ENCODE data around the gene PDZRN3. TPM values are rescaled to one million over a fixed set of nuclear protein-coding genes. Genes with fewer than 3 reads are reported as not detected.

The PDZRN3 gene
- total and polyA plus RNA-seq, 2 of the 13 experiments (the other 11 are each of a cell fraction or from before 2014, with no cell fraction given), result not detected

DNA sequence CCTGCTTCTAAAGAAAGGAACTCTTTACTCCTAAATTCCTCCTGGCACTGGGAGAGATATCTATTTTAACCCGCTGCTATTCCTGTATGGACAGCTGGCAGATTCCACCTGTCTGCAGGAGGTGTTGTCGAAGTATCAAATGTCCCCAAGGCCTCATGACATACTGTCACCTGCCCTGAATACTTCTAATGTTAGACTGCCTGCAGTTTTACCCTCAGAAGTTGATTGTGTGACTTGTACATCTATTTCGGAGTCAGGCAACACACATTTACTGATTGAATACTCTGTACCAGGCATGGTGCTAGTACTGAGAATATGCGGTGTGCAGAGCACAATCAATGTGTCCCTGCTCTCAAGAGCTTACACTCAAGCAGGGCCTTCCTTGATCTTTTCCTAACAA lies 38.6 kb downstream of the PDZRN3 start (continued):
- TF ChIP-seq, protein P1, sequence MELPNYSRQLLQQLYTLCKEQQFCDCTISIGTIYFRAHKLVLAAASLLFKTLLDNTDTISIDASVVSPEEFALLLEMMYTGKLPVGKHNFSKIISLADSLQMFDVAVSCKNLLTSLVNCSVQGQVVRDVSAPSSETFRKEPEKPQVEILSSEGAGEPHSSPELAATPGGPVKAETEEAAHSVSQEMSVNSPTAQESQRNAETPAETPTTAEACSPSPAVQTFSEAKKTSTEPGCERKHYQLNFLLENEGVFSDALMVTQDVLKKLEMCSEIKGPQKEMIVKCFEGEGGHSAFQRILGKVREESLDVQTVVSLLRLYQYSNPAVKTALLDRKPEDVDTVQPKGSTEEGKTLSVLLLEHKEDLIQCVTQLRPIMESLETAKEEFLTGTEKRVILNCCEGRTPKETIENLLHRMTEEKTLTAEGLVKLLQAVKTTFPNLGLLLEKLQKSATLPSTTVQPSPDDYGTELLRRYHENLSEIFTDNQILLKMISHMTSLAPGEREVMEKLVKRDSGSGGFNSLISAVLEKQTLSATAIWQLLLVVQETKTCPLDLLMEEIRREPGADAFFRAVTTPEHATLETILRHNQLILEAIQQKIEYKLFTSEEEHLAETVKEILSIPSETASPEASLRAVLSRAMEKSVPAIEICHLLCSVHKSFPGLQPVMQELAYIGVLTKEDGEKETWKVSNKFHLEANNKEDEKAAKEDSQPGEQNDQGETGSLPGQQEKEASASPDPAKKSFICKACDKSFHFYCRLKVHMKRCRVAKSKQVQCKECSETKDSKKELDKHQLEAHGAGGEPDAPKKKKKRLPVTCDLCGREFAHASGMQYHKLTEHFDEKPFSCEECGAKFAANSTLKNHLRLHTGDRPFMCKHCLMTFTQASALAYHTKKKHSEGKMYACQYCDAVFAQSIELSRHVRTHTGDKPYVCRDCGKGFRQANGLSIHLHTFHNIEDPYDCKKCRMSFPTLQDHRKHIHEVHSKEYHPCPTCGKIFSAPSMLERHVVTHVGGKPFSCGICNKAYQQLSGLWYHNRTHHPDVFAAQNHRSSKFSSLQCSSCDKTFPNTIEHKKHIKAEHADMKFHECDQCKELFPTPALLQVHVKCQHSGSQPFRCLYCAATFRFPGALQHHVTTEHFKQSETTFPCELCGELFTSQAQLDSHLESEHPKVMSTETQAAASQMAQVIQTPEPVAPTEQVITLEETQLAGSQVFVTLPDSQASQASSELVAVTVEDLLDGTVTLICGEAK (IDR thresholded peaks at IDR 0.05), result no peak
- TF ChIP-seq, protein P1 (CRISPR knock-in tag; IDR thresholded peaks at IDR 0.05), result no peak
- TF ChIP-seq ZNF557 (CRISPR knock-in tag; IDR thresholded peaks at IDR 0.05) (no peak), ZNF546 (CRISPR knock-in tag; conservative IDR thresholded peaks at IDR 0.05) (no peak), SMAD9 (CRISPR knock-in tag; IDR thresholded peaks at IDR 0.05) (no peak), CENPT (CRISPR knock-in tag; IDR thresholded peaks at IDR 0.05; ENCODE audit: low read depth) (no peak), ZFP90 (CRISPR knock-in tag; IDR thresholded peaks at IDR 0.05; ENCODE audit: borderline replicate concordance) (no peak), ZNF713 (CRISPR knock-in tag; IDR thresholded peaks at IDR 0.05) (no peak), IRF2 (CRISPR knock-in tag; IDR thresholded peaks at IDR 0.05) (no peak), ZNF839 (CRISPR knock-in tag; IDR thresholded peaks at IDR 0.05; ENCODE audit: borderline replicate concordance) (no peak), MTF1 (CRISPR knock-in tag; IDR thresholded peaks at IDR 0.05) (no peak), ZNF672 (CRISPR knock-in tag; IDR thresholded peaks at IDR 0.05) (no peak)
- TF ChIP-seq, protein P2, sequence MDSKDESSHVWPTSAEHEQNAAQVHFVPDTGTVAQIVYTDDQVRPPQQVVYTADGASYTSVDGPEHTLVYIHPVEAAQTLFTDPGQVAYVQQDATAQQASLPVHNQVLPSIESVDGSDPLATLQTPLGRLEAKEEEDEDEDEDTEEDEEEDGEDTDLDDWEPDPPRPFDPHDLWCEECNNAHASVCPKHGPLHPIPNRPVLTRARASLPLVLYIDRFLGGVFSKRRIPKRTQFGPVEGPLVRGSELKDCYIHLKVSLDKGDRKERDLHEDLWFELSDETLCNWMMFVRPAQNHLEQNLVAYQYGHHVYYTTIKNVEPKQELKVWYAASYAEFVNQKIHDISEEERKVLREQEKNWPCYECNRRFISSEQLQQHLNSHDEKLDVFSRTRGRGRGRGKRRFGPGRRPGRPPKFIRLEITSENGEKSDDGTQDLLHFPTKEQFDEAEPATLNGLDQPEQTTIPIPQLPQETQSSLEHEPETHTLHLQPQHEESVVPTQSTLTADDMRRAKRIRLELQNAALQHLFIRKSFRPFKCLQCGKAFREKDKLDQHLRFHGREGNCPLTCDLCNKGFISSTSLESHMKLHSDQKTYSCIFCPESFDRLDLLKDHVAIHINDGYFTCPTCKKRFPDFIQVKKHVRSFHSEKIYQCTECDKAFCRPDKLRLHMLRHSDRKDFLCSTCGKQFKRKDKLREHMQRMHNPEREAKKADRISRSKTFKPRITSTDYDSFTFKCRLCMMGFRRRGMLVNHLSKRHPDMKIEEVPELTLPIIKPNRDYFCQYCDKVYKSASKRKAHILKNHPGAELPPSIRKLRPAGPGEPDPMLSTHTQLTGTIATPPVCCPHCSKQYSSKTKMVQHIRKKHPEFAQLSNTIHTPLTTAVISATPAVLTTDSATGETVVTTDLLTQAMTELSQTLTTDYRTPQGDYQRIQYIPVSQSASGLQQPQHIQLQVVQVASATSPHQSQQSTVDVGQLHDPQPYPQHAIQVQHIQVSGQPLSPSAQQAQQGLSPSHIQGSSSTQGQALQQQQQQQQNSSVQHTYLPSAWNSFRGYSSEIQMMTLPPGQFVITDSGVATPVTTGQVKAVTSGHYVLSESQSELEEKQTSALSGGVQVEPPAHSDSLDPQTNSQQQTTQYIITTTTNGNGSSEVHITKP (CRISPR knock-in tag; IDR thresholded peaks at IDR 0.05; ENCODE audit: low read depth), result no peak
- TF ChIP-seq, protein P3, sequence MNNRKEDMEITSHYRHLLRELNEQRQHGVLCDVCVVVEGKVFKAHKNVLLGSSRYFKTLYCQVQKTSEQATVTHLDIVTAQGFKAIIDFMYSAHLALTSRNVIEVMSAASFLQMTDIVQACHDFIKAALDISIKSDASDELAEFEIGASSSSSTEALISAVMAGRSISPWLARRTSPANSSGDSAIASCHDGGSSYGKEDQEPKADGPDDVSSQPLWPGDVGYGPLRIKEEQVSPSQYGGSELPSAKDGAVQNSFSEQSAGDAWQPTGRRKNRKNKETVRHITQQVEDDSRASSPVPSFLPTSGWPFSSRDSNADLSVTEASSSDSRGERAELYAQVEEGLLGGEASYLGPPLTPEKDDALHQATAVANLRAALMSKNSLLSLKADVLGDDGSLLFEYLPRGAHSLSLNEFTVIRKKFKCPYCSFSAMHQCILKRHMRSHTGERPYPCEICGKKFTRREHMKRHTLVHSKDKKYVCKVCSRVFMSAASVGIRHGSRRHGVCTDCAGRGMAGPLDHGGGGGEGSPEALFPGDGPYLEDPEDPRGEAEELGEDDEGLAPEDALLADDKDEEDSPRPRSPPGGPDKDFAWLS (CRISPR knock-in tag; IDR thresholded peaks at IDR 0.05; ENCODE audit: borderline replicate concordance), result no peak

All from HepG2 (cell line).